IPS-NIHi7 (cell line): Measurements from ENCODE around the gene RNF145.
"Not testable (repeated sequence)": the region's sequence is repeated elsewhere in the genome, so short reads cannot be mapped to it uniquely, and the experiment has no call there.

Experiments
- DNase-seq: peaks from one replicate; pipeline ENCODE4 v3.0.0; 2012; ENCODE audit warnings: mixed read lengths; ENCODE audit errors: extremely low spot score

Gene RNF145

GRCh38 chr5:159189310-159189709 lies 20.0 kb downstream of the RNF145 start:
- no peak for DNase-seq

GRCh38 chr5:159187719-159188118 lies 21.6 kb downstream of the RNF145 start:
- no peak for DNase-seq

- no peak for DNase-seq
Measured at GRCh38 chr5:159186319-159186718, 23.0 kb downstream of the RNF145 start.

- no peak for DNase-seq
Measured at GRCh38 chr5:159185773-159186172, 23.6 kb downstream of the RNF145 start.

- DNase-seq = peak; percentile 26
Measured at GRCh38 chr5:159184858-159185381, 24.4 kb downstream of the RNF145 start.

GRCh38 chr5:159184236-159184635 lies 25.1 kb downstream of the RNF145 start:
- no peak for DNase-seq

GRCh38 chr5:159183247-159183646 lies 26.1 kb downstream of the RNF145 start:
- no peak for DNase-seq

GRCh38 chr5:159182691-159183090 lies 26.7 kb downstream of the RNF145 start:
- no peak for DNase-seq

GRCh38 chr5:159181651-159182050 lies 27.7 kb downstream of the RNF145 start:
- no peak for DNase-seq

GRCh38 chr5:159181152-159181551 lies 28.2 kb downstream of the RNF145 start:
- DNase-seq = no peak

GRCh38 chr5:159179529-159180305 lies 29.6 kb downstream of the RNF145 start:
- DNase-seq = no peak

- DNase-seq = no peak
Measured at GRCh38 chr5:159178978-159179377, 30.4 kb downstream of the RNF145 start.

GRCh38 chr5:159175547-159175946 lies 33.8 kb downstream of the RNF145 start:
- no peak for DNase-seq

GRCh38 chr5:159174511-159175168 lies 34.7 kb downstream of the RNF145 start:
- no peak for DNase-seq

- DNase-seq = no peak
Measured at GRCh38 chr5:159171274-159171673, 38.1 kb downstream of the RNF145 start.

GRCh38 chr5:159170021-159170420 lies 39.3 kb downstream of the RNF145 start:
- DNase-seq = no peak

GRCh38 chr5:159166416-159166815 lies 42.9 kb downstream of the RNF145 start:
- DNase-seq = no peak

GRCh38 chr5:159163701-159164046 lies 45.7 kb downstream of the RNF145 start:
- no peak for DNase-seq

- DNase-seq = no peak
Measured at GRCh38 chr5:159163027-159163700, 46.2 kb downstream of the RNF145 start.

GRCh38 chr5:159161361-159162214 lies 47.8 kb downstream of the RNF145 start:
- DNase-seq = no peak

- not testable (repeated sequence) for DNase-seq
Measured at GRCh38 chr5:159158553-159159091, 50.7 kb downstream of the RNF145 start.
